PC-3 (cell line): ENCODE results near the gene FAM72A.
"Not testable (repeated sequence)": the region's sequence is repeated elsewhere in the genome, so short reads cannot be mapped to it uniquely, and the experiment has no call there.

Experiments
- EZH2 ChIP-seq: fragments of 300-600 bp; sonication (generic); IDR thresholded peaks from one replicate; pipeline ENCODE4 v1.6.1; 2017; ENCODE audit warnings: antibody characterized with exemption, mild to moderate bottlenecking, low read length; ENCODE audit not compliant: unreplicated experiment
- EZH2phosphoT487 ChIP-seq: fragments of 300-600 bp; sonication (generic); IDR thresholded peaks from 2 replicates; pipeline ENCODE4 v1.6.1; 2018; ENCODE audit warnings: mild to moderate bottlenecking, antibody characterized with exemption, low read length, borderline replicate concordance
- TF ChIP-seq, protein P1 (sequence below): fragments of 300-600 bp; sonication (generic); conservative IDR thresholded peaks from 2 replicates; pipeline ENCODE4 v1.5.1; 2017; ENCODE audit warnings: antibody characterized with exemption, low read depth, mild to moderate bottlenecking, low read length

DNA sequence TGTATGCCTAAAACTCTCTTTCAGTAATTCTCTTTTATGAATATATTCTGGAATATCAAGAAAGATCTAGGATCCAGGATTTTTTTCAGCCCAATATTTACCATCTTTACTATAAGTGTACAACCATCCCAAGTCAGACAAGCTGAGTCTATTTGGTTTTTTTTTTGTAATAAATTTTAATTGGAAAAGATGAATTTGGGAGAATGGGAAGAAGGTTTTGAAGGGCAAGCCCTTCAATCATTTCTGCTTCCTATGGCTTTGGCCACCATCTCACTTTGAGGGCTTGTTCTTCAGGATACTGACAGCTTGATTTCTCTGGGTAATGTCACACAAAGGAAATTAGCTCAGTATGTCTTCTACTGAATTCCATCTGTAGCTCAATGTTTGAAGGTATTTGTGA is 23.0 kb downstream of the FAM72A start:
- TF ChIP-seq, protein P1, sequence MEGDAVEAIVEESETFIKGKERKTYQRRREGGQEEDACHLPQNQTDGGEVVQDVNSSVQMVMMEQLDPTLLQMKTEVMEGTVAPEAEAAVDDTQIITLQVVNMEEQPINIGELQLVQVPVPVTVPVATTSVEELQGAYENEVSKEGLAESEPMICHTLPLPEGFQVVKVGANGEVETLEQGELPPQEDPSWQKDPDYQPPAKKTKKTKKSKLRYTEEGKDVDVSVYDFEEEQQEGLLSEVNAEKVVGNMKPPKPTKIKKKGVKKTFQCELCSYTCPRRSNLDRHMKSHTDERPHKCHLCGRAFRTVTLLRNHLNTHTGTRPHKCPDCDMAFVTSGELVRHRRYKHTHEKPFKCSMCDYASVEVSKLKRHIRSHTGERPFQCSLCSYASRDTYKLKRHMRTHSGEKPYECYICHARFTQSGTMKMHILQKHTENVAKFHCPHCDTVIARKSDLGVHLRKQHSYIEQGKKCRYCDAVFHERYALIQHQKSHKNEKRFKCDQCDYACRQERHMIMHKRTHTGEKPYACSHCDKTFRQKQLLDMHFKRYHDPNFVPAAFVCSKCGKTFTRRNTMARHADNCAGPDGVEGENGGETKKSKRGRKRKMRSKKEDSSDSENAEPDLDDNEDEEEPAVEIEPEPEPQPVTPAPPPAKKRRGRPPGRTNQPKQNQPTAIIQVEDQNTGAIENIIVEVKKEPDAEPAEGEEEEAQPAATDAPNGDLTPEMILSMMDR: not testable (repeated sequence)
- not testable (repeated sequence) for TF ChIP-seq EZH2phosphoT487, EZH2
